ENCODE results near the gene KRT2.

Gene KRT2

DNA sequence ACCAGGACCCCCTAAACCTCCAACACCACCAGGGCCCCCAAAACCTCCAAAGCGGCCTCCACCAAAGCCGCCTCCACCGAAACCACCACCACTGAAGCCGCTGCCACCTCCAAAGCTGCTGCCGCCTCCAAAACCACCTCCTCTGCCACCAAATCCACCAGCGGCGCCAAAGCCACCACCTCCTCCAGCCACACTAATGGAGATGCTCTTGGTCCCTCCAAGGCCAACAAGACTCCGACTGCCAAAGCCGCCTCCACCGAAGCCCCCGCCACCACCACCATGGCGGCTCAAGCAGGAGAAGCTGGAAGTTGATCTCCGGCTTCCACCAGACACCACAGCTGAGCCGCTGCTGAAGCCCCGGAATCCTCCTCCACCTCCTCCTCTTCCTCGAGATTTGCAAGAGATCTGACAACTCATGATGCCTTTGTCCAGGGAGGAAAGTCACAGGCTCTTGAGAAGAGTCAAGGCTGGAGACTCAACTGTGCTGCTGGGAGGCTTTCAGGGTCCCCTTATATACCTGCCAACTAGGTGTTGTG lies at the start of gene KRT2:
Gene KRT2, minus strand, starts transcription at position 486 of the 536 bp plus-strand sequence. Its CDS starts 69 bp downstream, at position 417.
- DNase-seq (ENCODE audit: low read depth) = no peak

DNA sequence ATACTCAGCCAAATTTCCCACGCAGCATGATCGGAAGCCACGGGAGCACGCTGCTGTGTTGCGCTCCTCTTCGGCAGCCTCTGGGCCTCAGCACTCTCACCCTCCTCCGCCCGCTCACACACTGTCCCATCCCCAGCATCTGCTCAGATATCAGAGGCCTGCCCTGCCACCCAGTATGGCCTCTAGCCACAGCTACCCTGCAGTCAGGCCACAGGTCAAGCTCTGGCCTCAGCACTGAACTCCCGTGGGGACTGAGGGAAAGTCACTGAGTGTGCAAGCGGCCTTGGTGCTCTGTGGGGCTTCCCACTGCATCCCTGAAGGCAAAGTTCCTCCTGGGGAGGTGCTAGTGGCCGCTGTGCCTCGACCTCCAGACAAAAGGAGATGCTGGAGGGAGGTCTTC lies 49.3 kb upstream of the KRT2 start:
- DNase-seq (ENCODE audit: low read depth) = no peak

DNA sequence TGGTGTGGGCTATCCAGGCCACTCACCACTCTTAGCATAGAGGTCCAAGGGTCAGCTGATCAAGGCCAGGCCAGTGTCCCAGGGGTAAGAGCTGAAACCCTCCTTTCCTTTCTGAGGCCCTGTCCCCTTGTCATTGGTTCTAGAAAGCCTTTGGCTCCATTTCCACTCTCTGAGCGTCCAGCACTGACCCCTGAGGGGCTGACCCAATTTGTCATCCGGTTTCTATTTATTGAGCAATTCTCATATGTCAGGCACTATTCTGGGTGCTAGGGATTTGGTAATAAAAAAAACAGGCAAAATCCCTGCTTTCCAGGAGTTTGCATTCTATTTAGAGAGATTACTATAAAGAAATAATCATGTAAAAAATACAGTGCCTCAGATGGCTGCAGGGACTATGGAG lies 47.9 kb upstream of the KRT2 start:
- no peak for DNase-seq (ENCODE audit: low read depth)

DNA sequence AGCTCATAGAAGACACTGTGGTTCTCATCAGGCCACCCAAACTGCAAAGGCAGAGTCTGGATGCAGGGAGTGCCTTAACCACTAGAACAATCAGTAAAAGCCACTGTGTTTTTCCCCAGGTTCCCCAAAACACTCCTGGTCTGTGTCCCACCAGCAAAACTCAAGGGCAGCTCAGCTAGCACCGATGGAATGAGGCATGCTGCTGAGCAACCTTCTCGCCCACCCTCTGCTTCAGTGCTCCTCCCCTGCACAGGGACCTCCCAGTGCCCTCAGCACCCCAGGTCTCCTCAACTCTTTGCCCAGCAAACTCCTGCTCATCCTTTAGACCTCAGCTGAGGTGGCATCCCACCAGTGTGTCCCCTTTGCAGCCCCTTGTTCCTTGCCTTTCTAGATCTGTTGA lies 47.4 kb upstream of the KRT2 start:
- DNase-seq (ENCODE audit: low read depth) = no peak

DNA sequence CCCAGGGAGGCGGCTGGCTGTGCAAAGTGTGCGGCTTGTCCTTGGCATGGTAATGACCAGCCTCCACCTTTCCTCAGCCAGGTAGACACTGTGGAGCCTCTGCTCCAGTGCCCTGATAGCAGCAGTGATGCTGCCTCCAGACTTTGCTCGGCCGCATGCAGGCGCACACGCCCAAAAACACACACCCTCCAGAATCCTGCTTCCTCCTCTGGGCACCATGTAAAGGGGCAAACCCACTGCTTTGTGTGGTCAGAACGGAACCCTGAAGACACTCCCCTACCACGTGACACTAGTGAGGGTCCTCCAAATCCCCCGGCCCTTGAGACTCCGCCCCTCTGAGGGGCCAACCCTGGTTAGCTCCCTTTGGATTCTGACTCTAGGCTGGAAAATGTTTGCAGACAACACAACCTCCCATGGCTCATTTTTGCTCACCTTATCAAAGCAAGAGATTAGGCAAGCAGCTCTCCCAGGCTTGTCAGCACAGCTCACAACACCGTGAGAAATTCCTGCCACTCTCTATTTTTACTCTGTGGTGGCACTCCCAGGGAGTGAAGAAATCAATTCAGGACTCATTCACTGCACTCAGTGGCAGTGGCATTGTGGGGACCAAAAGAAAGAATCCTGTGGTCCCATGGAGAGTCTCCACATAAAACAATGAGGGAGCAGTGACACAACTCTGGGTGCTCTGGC lies 46.8 kb upstream of the KRT2 start:
- DNase-seq (ENCODE audit: low read depth) = no peak

DNA sequence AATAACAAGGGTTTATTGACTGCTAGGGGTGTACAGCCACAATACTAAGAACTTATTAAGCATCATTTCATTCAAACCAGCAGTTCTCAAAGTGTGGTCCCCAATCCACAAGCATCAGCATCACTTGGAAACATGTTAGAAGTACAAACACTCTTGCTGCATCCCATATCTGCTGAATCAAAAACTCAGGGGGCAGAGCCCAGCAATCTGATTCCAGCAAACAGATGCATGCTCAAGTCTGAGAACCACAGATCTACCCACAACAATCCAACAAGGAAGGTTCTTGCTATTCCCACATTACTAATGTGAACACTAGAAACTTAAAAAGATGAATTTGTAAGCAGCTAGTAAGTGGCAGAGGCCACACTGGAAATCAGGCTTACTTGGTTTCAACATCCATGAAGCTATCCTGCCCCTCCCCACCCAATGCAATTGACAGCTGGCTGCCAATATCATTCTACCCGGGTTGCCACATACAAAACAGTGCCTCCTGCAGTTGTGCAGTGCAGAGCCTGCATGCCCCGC lies 45.1 kb upstream of the KRT2 start:
- DNase-seq (ENCODE audit: low read depth) = no peak

DNA sequence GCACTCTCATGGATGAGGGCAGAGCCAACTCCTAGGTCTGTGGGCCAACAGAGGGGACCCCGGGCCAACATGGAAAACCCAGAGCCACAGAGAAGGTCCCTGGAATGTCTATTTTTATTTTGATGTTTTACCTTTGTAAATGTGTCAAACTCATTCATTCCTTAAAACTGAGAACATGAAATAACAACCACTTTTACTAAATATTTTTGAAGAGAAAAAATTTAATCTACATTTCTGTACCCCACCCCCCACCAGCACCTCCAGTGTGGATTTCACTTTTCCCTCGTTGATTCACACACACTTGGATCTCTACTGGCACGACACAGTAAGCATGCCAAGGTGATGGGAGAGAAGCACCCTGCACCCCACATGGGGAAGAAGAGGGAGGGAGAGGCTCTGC lies 44.6 kb upstream of the KRT2 start:
- DNase-seq (ENCODE audit: low read depth) = no peak

DNA sequence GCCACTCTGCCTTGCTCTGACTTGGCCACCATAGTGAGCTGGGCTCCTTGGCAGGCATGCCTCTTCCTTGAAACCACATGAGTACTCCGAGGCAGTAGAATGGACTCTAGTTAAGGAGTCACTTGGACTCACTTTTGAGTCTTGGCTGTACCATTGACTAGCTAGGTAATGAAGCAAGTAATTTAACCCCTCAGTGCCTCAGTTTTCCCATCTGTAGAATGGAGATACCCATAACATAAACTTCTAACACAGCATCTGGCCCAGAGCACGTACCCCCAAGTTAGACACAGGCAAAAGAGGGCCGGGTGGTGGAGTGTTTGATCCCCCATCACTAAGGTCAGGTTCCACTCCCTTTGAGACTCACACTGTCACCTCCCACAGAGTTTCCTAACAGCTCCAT lies 43.0 kb upstream of the KRT2 start:
- DNase-seq (ENCODE audit: low read depth) = no peak

DNA sequence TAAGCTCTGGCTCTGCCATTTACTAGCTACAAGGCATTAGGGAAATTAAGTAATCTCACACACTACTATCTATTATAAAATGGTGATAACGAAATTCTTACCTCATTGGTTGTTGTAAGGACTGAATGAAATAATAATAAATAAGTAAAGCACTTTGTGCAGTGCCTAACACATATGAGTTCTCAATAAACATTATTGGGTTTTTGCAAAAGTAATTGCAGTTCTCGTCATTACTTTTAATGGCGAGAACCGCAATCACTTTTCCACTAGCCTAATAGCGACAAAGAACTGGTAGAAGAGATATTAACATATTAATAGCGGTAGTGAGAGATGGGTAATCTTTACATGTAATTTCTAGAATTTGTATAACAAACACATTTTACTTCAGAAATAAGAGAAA lies 42.1 kb upstream of the KRT2 start:
- DNase-seq (ENCODE audit: low read depth) = no peak

DNA sequence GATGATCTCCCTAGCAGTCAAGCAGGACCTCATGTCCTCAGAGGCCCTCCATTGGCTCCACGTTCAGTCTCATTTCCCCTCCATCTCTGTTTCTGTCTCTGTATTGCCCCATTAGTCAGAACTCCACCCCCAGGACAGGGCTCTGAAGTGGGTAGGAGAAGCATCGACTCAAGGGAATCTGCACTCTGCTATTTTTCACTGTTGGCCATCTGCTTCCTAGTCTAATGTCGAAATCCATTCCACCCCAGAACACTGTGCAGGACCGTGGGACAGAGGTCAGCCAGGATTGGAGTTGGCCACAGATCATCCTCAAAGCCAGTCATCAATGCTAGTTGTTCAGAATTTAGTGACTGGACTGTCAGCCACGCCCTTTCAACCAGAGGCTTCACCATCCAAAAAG lies 41.2 kb upstream of the KRT2 start:
- DNase-seq (ENCODE audit: low read depth) = no peak

DNA sequence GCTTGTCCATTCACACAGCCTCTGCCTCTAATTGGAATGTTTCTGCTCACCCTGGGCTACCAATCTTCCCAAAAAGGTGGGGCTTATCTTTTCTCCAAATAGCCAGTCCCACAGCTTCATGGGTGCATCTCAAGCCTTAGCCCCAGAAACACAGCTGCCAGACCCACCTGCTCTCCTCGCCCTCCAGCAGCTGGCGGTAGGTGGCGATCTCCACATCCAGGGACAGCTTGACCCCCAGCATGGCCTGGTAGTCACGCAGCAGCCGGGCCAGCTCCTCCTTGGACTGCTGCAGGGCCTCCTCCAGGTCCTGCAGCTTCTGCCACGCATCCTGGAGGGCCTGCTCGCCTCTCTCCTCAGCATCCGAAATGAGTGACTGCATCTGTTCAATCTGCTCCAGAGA lies 40.2 kb upstream of the KRT2 start:
- no peak for DNase-seq (ENCODE audit: low read depth)

DNA sequence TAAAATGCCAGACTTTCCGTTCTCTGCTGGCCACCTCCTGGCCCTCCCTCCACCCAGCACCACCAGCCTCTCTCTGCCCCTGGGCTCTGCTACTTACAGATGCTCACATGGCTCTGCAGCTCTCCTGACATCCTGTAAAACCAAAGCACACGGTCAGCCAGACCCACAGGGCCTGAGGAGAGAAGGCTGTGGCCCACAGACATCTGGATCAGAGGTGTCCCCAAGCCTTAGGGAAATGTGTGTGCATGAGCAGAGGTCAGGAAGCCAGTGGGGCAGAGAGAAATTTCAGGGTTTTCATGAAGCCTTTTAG lies 39.8 kb upstream of the KRT2 start:
- DNase-seq (ENCODE audit: low read depth) = no peak

DNA sequence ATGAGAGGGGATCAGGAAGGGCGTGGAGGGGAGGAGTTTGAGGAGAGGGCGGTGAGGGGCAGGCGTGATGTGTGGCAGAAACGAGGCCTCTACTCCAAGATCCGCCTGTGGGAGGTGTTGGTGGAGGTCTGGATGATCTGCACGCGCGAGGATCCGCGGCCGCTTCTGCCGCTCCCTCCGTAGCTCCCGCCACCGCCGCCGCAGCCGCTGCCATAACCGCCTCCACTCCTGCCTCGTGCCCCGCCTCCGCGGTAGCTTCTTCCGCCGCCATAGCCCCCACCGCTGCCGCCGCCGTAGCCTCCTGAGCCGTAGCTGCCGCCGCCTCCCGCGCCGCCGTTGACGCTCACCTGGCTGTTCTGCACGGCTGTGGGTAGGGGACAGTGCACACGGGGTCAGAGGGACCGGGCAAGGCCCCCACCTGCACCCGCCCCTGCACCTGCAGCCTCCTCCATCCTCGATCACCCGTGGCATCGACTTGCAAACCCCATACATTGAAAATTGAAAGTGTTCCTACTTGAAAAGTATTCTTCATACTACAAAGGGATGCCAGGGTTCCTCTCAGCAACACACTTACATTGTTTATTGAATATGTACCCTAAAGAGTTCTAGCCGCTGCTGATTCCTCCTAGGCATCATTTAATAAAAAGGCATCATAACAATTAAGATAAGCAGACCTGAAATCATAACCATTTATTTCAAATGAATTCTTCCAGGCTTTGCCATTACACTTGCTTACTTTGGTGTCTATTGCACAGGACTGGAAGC lies 39.2 kb upstream of the KRT2 start:
- no peak for DNase-seq (ENCODE audit: low read depth)

DNA sequence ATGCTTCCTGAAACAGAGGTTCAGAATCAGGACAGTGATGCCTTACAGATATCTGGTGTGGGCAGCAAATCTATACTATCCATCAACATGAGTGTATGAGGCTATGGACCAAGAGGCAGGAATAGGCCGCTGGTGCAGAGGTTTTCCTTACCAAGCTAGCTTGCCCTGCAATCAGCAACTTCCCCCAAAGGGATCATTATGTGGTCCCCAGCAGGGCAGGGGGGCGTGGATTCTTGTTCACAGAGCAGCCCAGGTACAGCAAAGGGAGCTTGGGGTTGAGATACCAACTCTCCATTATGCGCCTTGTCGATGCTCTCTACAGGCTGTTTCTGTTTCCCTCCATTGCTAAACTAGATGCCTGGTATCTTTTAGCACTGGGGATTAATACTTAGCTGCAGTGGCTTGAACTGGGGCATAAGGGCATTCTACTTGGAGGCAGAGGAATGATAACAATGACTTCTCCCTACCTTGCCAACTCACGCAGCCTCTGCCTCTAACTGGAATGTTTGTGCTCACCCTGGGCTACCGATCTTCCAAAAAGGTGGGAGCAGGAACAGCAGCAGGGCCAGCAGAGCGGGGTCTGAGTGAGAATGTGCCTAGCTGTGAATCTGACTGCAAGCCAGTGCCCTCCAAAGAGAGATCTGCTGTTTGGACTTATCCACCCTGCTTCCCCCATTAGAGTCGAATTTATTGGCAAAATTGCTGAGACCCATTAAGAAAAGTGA lies 38.5 kb upstream of the KRT2 start:
- DNase-seq (ENCODE audit: low read depth) = no peak

DNA sequence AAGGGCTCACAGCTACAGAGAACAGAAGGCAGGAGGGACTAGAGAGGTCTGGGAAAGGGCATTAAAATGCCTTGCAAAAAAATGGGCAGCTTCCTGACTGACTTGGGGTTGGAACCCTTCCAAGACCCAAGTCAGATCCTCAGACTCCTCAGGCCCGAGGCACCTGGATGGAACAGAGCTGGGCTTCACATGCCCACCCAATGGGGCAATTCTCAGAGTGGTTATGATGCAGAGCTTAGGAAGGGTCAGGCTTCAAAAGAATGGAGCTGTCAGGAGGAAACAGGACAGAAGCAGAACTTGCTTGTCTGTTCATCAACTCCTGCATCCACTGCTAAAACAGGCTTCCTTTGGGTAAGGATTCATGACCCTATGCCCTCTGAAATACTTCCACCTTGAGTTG lies 37.9 kb upstream of the KRT2 start:
- DNase-seq (ENCODE audit: low read depth) = no peak

DNA sequence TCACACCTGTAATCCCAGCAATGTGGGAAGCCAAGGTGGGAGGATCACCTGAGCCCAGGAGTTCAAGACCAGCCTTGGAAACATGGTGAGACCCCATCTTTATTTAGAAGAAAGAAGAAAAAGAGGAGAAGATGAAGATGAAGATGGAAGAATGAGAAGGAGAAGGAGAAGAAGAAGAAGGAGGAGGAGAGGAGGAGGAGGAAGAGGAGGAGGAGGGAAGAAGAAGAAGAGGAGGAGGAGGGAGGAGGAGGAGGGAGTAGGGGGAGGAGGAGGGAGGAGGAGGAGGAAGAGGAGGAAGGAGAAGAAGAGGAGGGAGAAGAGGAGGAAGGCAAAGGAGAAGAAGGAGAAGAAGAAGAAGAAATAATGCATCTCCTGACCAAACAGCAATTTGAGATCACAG lies 37.2 kb upstream of the KRT2 start:
- no peak for DNase-seq (ENCODE audit: low read depth)

DNA sequence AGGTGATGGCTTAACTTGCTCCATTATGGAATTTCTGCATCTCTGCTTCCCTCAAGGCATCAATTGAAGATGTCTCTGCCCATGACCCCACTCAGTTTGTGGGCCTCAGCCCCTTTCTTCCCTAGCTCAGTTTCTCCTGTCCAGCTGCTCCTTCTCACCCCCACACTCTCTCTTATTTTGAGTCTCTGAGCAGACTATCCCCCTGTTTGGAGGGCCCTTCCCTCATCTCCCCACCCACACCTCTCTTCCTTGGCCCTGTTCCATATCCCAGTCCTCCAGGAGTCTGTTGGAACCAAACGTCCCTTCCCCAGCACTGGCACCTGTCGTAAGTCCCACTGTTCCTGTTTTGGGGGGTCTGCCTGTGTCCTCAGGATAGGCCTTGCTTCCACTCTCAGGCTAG lies 36.5 kb upstream of the KRT2 start:
- no peak for DNase-seq (ENCODE audit: low read depth)

DNA sequence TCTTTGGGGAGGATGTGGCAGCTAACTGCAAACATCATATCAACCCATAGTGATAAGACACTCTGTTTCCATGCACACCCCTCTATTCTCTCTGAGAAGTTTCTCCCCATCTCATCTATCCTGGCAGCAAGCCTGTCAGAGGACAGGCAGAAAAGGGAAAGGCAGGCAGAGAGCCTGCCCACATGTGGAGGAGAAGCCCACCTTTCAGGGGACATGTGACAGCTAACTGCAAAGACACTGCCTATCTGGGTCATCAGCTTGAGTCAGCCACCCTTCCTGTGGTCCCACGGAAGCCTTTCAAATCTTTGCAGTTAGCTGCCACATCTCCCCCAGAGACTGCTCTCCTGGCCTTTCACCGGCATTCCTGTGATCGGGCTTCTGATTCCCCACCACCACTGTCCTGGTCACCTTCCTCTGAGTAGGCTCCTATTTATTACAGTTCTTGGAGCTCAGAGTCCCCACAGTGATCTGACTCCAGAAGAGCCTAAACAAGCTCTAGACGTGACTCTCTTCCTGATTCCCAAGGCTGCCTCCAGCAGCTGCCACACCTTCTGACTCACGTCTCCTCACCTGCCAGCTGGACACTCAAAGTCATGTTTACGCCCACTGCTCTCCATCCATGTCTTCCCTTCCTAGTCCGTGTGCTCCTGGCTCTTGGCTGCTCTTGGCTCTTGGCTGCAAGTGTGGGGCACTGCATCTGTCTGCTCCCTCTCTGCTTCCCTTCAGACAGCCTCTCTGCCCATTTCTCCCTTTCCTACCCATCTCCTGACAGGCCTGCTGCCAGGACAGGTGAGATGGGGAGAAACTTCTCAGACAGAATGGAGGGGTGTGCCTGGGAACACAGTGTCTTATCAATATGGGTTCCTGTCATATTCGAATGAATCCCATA lies 35.7 kb upstream of the KRT2 start:
- DNase-seq (ENCODE audit: low read depth) = no peak

DNA sequence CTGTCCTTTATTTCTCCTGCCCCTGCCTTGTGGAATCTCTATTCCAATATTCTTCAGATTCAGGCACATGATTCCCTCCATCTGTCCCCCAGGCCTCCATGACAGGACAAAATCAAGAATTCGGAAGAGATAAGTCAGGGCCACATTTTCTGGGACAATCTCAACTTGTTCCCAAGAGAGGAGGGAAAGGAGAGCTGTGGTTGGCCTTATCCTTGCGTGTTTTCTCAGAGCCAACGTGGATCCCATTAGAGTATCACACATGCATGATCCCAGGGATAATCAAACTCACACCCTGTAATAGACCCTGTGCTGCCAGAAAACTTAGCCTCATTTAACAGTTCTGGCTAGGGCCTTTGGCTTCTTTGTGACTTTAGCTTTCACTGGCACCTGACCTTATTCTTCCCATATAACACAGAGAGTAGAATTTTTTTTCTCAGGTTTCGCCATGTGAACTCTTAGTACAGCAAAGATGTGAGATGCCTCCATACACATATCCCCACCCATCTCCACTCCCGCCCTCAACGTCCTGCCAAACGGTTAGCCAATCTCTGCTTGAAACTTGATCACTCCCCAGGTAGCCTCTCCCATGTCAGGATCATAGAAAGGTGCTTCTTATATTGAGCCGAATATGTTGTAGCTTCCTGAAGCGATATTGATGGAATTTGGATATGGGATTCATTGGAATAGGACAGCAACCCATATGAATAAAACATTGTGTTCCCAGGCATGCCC lies 34.9 kb upstream of the KRT2 start:
- no peak for DNase-seq (ENCODE audit: low read depth)

DNA sequence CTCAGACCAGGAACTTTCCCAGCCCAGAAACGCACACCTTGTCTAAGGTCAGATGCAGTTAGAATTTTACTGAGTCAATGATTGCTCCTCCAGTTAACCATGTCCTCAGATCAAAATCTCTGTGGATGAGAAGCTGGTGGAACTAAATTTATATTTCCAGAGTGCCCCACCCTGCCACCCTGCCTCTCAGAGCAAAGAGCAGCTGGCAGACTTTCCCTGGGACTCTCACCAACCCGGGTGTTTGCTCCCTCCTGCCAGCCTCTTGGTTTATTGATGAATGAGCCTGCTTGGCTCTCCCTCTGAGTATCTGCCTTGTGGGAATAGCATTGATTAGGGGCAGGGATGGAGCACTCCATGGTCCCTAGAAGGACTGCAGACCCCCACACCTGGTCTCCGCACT lies 34.1 kb upstream of the KRT2 start:
- no peak for DNase-seq (ENCODE audit: low read depth)

DNA sequence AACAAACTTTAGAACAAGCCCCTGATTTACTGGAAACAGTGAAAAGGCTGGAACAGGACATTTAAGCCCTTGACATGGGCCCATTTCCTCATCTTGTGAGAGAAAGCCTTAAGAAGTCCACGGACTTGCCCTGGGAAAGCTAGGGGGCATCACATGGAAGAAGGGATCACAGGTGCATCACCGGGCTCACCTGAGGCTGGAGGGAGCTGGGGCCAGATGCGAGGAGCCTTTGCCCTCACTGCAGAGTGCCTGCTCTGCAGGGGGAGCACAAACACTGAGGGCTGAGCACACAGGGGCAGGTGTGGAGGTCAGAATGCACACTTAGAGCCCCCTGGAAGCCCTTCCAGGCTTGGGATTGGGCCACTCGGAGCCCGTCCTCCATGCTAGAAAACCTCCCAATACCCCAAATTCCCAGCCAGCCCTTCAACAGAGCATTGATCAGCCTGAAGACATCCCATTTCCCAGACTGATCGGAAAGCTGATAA lies 33.4 kb upstream of the KRT2 start:
- no peak for DNase-seq (ENCODE audit: low read depth)
